ENCODE results near the gene TRMT13.

DNA sequence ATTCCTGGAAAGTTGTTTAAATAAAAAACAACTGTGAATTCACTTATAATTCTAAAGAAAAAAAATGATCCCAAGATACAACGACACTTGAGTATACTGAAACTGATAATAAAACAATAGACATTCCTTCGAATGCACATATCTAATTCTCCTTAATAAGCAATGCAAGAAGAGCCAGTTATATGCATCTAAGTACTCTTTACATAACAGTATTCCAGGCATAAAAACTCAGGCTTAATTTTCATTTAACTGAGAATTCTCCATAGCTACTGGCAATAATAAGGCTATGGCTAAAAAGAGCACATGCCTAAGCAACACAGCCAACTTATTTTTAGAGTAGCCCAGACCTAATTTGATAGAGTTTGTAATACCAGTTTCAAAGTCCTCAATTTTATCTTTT, 31.4 kb upstream of the TRMT13 start:
- TF ChIP-seq, protein P1, sequence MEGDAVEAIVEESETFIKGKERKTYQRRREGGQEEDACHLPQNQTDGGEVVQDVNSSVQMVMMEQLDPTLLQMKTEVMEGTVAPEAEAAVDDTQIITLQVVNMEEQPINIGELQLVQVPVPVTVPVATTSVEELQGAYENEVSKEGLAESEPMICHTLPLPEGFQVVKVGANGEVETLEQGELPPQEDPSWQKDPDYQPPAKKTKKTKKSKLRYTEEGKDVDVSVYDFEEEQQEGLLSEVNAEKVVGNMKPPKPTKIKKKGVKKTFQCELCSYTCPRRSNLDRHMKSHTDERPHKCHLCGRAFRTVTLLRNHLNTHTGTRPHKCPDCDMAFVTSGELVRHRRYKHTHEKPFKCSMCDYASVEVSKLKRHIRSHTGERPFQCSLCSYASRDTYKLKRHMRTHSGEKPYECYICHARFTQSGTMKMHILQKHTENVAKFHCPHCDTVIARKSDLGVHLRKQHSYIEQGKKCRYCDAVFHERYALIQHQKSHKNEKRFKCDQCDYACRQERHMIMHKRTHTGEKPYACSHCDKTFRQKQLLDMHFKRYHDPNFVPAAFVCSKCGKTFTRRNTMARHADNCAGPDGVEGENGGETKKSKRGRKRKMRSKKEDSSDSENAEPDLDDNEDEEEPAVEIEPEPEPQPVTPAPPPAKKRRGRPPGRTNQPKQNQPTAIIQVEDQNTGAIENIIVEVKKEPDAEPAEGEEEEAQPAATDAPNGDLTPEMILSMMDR (conservative IDR thresholded peaks at IDR 0.05; ENCODE audit: low read depth, low read length), result no peak
- no peak for TF ChIP-seq EZH2 (IDR thresholded peaks at IDR 0.05; ENCODE audit: borderline replicate concordance, low read depth, low read length, poor library complexity, severe bottlenecking)
